ENCODE results near the gene ASAH2B.
"Not testable (repeated sequence)": the region's sequence is repeated elsewhere in the genome, so short reads cannot be mapped to it uniquely, and the experiment has no call there.

Gene ASAH2B

DNA sequence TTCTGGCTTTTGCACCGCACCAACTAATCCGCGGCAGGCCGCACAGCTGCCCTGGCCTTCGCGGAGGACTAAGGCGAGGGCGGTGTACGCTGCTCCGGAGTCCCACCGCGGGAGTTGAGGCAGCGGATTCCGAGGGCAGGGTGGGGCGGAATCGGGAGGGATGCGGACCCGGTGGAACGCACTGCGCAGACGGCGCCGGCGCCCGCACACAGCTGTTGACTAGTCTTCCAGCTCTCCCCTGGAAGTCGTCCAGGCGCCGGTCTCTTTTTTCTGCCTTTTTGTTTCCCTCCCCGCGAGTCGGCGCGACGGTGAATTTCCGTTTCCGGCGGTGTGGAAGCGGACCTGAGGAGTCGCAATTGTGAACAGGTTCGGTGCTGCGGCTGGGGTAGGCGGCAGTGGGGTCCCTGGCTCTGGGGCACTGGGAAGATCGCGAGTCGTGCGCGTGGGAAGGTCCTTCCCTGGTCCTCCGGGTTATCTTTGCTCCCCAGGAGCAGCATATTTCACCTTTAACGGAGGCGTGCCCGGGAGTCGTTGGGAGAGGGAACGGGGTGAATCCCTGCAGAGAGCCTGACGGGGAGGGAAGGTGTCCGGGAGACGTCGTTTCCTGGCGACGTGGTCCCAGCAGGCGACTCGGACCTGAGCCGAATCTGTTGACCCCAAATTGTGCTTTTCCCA, at the start of gene ASAH2B:
ASAH2B (plus strand) TSS at position 319 of the 675 bp plus-strand sequence. CDS start 5,195 bp downstream, outside the sequence.
- FAIRE-seq = no peak

DNA sequence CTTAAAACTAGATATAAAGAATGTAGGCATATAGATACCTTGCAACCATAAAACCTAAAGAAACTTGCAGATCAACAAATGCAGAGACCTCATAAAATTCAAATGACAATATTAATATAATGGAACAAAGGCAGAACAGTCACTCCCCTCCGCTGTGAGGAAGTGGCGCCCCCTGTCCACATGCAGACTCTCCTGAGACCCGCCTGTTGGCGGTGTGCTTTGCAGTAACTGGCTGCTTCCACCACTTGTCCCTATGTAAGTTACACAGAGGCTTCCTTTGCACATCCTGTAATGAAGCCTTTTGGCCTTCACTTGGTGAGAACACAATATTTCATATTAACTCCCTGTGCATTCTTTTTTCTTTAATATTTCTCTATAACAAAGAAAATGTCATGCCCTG, 41.9 kb upstream of the ASAH2B start:
- not testable (repeated sequence) for FAIRE-seq

DNA sequence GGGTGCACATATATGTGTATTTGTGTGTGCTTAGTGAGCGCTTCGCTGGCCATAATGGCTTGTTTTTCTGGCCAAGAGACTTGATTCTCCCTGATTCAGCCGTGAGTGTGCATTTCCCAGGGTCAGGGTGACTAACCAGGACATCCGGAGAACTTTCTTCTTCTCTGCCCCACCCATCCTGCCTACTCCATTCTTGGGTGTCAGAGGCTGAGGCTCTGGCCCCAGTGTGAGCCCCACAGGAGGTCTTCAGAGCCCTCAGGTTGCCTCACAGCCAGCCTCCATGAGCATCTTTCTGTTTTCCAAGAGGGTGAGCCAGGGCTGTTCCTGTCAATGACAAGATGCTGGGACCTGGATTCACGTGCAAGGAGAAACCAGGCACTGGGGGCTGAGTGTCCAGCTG, 37.8 kb upstream of the ASAH2B start:
- not testable (repeated sequence) for FAIRE-seq

DNA sequence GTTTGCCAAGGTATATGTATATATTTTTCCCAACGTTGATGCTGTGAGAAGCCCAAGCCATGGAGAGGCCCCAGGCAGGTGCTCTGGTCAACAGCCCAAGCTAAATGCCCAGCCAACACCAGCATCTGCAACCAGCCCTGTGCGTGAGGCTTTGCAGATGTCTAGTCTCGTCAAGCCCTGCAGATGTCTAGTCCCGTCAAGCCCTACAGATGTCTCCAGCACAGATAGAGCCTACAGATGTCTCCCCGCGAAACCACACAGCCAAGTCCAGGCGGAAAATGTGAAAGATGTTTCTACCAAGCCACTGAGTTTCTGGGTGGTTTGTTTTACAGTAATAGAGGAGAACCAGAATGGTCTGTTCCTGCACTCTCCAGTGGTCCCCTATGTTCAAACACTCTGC, 36.7 kb upstream of the ASAH2B start:
- FAIRE-seq = not testable (repeated sequence)

DNA sequence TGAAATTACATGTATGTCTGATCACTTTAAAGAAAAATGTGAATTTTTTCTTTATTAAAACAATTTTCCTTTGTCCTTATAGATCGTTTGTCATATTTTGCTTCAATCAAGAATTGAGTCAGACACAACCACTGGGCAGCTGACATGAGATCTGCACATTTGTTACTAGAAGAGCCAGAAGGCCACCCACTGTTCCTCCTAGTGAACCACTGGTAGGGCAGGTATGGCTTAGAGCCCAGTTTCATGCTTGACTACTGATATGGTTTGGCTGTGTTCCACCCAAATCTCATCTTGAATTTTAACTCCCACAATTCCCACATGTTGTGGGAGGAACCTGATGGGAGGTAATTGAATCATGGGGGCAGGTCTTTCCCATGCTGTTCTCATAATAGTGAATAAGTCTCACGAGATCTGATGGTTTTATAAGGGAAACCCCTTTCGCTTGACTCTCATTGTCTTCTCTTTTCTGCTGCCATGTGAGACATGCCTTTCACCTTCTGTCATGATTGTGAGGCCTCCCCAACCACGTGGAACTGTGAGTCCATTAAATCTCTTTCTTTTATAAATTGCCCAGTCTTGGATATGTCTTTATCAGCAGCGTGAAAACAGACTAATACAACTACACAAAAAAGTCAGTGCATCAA, 35.2 kb upstream of the ASAH2B start:
- FAIRE-seq = not testable (repeated sequence)

DNA sequence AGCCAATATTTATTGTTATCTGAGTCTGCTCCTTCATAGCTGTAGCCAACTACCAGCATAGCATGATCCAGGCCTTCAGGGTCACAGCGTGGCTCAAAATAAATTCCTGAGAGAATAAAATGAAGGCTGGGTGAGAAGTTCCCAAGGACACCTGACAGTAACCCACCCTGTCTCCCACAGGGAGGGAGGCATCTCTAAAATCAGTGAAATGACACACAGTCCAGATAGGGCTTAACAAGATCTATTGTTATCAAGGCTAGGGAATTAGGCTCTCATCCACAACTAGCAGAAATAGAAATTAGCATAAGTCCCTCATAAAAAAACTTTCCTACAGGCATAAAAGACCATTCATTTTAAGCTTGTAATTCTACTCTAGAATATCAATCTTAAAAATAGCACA, 33.7 kb upstream of the ASAH2B start:
- FAIRE-seq = not testable (repeated sequence)

DNA sequence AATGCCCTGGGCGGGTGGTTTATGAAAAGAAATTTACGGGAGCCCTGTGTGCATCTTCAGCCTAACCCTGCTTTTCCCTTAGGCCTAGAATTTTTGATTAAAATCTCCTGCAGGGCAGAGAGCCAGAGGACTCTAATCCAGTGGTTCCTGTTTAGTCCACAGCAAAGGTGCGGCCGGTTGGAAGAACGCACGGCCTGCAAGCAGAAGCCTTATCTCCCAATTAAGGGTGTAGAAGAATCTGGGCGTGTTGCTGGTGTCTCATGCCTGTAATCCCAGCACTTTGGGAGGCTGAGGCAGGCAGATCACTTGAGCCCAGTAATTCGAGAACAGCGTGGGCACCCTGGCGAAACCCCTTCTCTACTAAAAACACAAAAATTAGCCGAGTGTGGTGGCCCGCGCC, 29.5 kb upstream of the ASAH2B start:
- not testable (repeated sequence) for FAIRE-seq

DNA sequence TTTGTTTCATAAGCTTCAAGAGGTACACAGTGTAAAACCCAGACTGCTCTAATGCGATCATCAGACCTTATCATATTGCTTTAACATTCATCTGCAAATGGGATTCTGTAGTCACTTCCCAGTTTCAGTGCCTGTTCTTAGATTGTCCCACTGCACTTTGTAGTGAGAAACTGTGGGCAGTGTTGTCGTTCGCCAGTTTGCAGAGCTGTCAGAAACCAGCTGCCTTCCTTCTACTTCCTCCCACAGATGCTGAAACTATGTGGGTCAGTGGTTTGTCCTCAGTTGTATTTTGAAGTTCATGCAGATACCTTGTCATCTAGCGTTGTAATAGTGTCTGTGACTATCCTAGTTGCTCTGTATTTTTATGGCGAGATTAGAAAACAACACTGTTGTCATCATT, 15.9 kb upstream of the ASAH2B start:
- FAIRE-seq = not testable (repeated sequence)

DNA sequence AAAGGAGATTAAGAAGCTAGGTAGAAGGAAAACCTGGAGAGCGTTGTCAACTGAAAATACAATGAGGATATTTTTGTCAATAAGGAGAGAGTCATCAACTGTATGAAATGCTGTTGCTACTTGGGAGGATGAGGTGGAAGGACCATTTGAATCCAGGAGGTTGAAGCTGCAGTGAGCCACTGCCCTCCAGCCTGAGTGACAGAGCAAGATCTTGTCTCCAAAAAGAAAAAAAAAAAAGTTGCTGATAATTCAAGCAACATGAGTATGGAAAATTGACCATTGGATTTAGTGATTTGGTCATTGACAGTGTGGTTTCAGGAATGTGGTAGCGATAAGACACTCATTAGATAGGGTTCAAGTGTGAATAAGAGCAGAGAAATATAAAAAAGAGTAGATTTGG, 11.6 kb upstream of the ASAH2B start:
- FAIRE-seq = not testable (repeated sequence)

DNA sequence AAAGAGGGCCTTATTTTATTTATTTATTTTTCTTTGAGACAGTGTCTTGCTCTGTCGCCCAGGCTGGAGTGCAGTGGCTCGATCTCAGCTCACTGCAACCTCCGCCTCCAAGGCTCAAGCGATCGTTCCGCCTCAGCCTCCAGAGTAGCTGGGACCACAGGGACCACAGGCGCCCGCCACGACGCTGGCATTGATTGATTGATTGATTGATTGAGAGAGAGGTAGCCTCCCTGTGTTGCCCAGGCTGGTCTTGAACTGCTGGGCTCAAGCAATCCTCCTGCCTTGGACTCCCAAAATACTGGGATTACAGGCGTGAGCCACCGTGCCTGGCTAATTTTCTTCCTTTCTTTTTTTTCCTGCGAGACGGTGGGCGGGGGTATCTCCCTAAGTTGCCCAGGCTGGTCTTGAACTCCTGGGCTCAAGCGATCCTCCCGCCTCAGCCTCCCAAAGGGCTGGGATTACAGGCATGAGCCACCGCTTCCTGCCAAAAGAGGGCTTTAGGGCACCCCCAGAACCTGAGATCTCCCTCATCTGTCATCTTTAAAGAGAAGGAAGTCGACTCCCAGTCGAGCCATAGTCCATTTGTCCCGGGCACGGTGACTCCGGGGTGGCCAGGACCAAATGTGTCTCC, 634 bp upstream of the ASAH2B start:
- FAIRE-seq = not testable (repeated sequence)

DNA sequence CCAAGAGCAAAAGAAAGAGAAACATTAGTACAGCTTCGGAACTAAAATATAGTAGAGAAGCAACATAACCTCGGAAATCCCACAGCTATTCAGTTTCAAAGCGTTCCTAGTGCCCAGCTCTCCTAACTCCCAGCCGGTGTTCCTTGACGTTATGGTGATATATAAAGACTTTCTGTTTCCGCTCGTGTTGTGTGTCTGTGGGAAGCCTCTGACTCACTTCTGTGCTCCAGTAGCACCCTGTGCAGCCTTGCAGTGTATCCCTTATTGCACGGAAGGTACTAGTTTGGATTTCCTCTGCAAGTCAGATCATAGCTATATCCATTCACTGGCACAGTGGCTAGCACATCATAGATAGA, 535 bp downstream of the ASAH2B start:
- no peak for FAIRE-seq

DNA sequence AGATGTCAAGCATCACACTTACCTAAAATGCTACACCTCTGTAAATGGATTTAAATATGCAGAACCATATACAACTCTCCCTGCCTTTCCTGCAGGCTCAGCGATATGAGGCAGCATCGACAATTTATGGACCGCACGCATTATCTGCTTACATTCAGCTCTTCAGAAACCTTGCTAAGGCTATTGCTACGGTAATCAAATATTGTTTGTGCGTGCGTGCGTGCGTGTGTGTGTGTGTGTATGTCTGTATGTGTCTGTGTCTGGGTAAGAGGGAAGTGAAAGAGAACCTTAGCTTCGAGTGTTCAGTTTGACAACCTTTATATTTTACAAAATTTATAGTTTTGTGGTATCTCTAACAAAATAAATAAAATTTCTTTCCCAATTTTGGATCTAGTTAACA, 3.1 kb downstream of the ASAH2B start:
- not testable (repeated sequence) for FAIRE-seq

DNA sequence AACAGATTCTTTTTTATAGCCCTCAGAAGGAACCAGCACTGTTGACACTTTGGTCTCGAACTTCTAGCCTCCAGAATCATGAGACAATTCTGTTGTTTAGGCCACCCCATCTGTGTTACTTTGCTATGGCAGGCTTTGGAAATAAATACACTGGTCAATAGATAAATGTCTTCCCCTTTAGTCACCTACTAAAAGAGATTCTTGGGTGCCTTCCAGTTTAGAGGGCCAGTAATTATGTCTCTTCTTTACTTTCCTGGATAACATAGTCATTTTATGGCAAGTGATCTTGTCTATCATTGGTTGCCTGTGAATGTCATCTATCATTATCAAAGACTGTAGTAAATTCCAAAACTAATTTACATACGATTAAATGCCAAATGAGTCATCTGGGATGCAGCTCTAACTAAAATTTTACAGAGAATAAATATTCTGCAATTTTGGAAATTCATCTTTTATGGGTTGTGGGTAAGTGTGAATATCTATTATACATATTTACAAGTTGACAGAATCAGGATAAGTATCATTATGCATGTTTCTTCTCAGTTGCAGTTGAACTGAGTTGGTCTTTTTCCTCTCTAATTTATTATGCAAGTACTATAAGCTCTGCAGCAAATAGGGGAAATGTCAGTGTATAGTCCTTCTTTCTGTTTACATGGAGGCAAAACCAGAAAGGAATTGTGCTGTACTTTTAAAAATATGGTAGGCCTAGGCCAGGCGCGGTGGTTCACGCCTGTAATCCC, 27.2 kb downstream of the ASAH2B start:
- not testable (repeated sequence) for FAIRE-seq

DNA sequence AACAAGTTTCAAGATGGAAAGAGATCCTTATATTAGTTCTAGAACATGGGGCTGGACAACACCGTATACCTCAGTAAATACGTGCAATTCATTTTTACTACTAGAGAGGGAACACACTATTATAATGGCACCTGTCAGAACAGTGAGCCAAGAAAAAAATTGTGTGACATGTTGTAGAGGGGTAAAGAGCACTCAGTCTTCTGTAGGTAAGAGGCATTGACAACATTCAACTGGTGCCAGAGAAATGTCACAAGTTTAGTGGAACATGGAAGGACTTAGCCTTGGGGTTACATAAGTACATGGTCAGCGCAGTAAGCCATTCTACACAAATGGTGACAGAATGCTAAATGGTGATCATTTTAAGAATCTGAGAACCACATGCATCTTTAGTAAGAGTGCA, 32.3 kb downstream of the ASAH2B start:
- not testable (repeated sequence) for FAIRE-seq

DNA sequence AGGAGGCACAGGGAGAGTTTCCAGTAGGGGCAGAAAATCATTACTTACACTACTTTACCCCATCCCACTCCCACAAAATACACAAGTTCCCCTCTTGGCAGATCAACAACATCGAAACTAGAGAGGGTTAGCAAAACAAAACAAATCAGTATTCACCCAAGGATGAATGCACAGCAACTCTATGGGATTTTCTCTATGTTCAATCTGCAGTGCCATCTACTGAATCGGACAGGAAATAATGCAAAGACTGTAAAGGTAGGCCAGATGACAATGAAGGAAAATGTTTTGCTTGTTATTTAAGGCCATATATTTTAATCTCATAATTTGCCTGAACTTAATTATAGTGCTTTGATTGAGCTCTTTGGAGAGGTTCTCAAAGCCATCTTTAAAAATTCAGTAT, 35.1 kb downstream of the ASAH2B start:
- not testable (repeated sequence) for FAIRE-seq

DNA sequence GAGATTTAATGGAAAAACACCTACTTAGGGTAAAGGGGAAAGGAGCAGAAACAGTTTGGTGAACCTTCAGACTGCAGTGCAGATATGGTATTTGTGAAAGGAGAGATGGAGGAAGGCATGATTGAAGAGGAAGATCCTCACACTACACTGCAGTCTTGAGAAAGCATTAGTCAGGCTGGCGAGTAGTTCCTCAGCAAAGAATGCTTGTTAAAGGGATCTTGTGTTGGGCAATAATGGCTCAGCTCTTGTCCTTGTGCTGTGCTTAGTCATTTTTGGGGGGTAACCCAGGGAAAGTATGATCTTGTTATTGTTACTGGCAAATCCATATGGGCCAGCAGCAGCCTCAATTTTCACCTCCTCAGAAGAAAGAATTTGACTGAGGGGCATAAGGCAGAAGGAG, 40.3 kb downstream of the ASAH2B start:
- FAIRE-seq = not testable (repeated sequence)

DNA sequence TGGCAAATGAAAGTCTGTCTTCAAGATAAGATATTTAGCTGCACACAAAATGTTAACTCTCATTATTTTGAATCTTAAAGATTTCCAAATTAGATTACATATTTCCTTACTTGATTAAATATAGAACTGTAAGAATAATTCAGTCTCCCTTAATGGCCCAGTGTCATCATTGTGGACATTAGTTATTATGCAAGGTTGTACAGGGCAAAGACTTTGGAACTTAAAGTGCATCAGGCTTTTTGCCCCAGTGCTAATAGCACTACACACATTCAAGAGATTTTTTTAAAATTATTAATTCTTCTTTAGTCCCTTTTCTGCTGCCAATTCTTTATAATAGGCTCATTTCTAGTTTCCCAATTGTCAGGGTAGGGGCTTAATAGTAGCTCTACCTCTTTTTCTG, 42.3 kb downstream of the ASAH2B start:
- FAIRE-seq = not testable (repeated sequence)

DNA sequence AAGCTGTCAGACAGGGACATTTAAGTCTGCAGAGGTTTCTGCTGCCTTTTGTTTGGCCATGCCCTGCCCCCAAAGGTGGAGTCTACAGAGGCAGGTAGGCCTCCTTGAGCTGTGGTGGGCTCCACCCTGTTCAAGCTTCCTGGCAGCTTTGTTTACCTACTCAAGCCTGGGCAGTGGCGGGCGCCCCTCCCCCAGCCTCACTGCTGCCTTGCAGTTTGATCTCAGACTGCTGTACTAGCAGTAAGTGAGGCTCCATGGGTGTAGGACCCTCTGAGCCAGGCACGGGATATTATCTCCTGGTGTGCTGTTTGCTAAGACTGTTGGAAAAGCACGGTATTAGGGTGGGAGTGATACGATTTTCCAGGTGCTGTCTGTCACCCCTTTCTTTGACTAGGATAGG, 48.2 kb downstream of the ASAH2B start:
- not testable (repeated sequence) for FAIRE-seq

DNA sequence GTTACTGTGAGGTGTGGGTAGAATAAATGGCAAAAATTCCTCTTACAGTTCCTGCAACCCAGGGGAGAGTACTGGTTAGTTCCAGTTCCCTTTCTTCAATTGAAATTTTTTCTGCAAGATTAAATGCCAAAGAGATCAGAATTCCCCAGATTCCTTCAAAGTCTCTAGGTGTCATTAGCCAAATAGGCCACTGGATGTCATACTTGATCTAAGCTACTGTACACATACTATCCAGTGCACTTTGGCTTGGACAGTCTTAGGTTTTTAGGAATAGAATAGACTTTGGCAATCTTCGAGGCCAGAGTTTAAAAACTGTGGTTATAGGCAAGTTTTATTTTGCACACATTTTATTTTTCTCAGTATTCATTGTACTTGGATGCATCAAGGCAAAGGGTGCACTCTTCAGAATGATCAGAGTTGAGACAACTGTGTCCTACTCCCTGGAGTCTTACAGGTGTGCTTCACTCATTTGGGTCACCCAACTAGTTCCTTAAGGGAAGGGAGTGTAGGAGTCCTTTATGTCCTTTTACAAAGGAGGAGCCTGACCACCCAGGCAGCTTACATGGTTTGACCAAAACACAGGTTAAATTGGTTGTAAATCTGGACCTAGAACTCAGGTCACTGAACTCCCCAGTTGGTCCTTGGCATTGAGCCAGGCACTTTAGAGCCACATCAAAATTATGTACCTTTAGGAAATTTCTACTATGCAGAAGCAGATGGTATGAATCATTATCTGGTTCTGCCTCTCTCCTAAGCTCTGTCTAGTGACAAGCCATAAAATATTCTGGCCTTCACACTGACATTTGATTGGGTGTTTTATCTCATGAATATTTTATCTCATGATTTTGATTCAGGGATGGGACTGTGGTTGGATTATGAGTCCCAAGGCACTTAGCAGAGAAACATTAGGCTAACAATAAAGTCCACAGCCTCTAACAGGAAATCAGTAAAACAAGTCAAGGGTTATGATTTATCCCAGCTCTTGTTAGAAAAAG, 49.5 kb downstream of the ASAH2B start:
- FAIRE-seq = no peak

DNA sequence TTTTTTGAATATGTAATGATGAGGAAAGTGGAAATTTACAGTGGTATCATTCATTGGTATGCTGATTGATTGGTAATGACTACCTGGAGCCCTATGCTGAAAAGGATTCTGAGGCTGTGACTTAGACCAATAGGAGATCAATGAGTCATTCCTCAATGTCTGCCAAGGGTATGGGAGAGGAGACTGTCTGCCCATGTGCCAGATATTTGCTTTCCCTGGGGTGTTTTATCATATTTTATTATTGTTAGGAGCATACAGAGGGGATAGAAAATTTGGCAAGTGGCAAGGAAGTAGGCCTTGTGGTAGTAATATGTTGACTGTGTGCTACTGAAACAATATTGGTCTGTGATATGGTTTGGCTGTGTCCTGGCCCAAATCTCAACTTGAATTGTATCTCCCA, 54.8 kb downstream of the ASAH2B start:
- FAIRE-seq = no peak

DNA sequence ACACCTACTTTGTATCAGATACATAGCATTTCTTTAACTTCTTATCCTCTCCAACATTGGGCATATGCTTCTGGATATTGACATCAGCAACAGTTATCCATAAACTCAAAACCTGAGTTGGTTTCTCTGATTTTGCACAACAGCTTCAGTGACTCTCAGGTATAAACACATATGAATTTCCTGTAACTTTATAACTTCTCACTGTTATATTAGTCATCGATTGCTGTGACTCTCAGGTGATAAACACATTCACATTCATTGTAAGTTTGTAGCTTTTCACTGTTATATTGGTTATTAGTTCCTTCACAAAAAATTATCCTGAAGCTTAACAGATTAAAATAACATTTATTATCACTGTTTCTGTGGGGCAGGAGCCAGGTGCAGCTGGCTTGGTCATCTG, 57.0 kb downstream of the ASAH2B start:
- FAIRE-seq = no peak

DNA sequence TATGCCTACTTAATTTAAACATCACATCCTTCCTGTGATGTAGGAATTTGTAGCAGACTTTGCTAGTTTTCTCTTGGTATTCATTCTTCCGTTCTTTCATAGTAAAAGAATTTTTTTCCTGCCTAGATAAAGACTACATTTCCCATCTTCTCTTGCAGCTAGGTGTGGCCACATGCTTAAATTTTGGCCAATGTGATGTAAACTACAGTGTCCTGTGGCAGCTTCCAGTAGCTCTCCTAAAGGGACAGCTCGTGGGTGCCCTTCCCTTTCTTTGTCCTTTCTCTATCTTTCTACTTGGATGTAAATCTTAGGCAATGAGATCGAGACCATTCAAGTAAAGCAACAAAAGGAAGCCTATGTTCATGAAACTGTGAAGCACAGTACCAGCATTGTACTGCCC, 58.6 kb downstream of the ASAH2B start:
- FAIRE-seq = no peak
